ENCODE results near the gene TOR3A. TPM values are rescaled to one million over a fixed set of nuclear protein-coding genes. Genes with fewer than 3 reads are reported as not detected.

TOR3A gene
- total and polyA plus RNA-seq, 2 of the 13 experiments (the other 11 are each of a cell fraction or from before 2014, with no cell fraction given), result 14.7 to 28.4 TPM

- TF ChIP-seq ZBTB49 (CRISPR knock-in tag; IDR thresholded peaks at IDR 0.05; ENCODE audit: borderline replicate concordance) (0 out of 2 replicates have a peak, but pooled peaks have one; percentile 18), MYC (CRISPR knock-in tag; IDR thresholded peaks at IDR 0.05; ENCODE audit: borderline replicate concordance) (peak; percentile 68; the same call in 1 of the 2 replicates), MAF1 (CRISPR knock-in tag; IDR thresholded peaks at IDR 0.05; ENCODE audit: borderline replicate concordance) (no peak), TSC22D2 (CRISPR knock-in tag; IDR thresholded peaks at IDR 0.05; ENCODE audit: borderline replicate concordance) (peak; percentile 63; the same call in 1 of the 2 replicates), ZNF703 (CRISPR knock-in tag; IDR thresholded peaks at IDR 0.05; ENCODE audit: borderline replicate concordance) (no peak), ZNF354B (CRISPR knock-in tag; IDR thresholded peaks at IDR 0.05) (no peak), HBP1 (CRISPR knock-in tag; IDR thresholded peaks at IDR 0.05; ENCODE audit: low read depth) (no peak; the same call in 1 of the 2 replicates), ZNF747 (CRISPR knock-in tag; IDR thresholded peaks at IDR 0.05; ENCODE audit: borderline replicate concordance) (0 out of 2 replicates have a peak, but pooled peaks have one; percentile 53), MXI1 (IDR thresholded peaks at IDR 0.05; ENCODE audit: borderline replicate concordance, low read depth, low read length) (peak; percentile 32; the same call in 1 of the 3 replicates), ZNF484 (CRISPR knock-in tag; IDR thresholded peaks at IDR 0.05; ENCODE audit: borderline replicate concordance, low read depth) (no peak), ZBTB10 (CRISPR knock-in tag; IDR thresholded peaks at IDR 0.05; ENCODE audit: borderline replicate concordance) (no peak), ZNF549 (CRISPR knock-in tag; IDR thresholded peaks at IDR 0.05) (no peak), ZNF546 (CRISPR knock-in tag; conservative IDR thresholded peaks at IDR 0.05) (no peak), KAT2B (IDR thresholded peaks at IDR 0.05; ENCODE audit: borderline replicate concordance, low read depth, low read length) (no peak), SMC3 (IDR thresholded peaks at IDR 0.05; ENCODE audit: low read length) (peak; percentile 28; the same call in 1 of the 2 replicates), ZNF138 (CRISPR knock-in tag; IDR thresholded peaks at IDR 0.05; ENCODE audit: low read depth) (no peak), ZNF33A (CRISPR knock-in tag; IDR thresholded peaks at IDR 0.05; ENCODE audit: borderline replicate concordance) (no peak), ZBTB3 (CRISPR knock-in tag; IDR thresholded peaks at IDR 0.05; ENCODE audit: borderline replicate concordance, low read depth) (no peak), ZFP36 (IDR thresholded peaks at IDR 0.05; ENCODE audit: borderline replicate concordance, low read depth, low read length, partially characterized antibody) (no peak)
- TF ChIP-seq, protein P1, sequence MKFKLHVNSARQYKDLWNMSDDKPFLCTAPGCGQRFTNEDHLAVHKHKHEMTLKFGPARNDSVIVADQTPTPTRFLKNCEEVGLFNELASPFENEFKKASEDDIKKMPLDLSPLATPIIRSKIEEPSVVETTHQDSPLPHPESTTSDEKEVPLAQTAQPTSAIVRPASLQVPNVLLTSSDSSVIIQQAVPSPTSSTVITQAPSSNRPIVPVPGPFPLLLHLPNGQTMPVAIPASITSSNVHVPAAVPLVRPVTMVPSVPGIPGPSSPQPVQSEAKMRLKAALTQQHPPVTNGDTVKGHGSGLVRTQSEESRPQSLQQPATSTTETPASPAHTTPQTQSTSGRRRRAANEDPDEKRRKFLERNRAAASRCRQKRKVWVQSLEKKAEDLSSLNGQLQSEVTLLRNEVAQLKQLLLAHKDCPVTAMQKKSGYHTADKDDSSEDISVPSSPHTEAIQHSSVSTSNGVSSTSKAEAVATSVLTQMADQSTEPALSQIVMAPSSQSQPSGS (CRISPR knock-in tag; IDR thresholded peaks at IDR 0.05), result peak; percentile 39; the same call in 1 of the 2 replicates
These were observed 9.9 kb downstream of the TOR3A start (continued) for GRCh38 chr1:179091691-179092165.

All from HepG2 (cell line).